ENCODE results near the gene WNT7B.

DNA sequence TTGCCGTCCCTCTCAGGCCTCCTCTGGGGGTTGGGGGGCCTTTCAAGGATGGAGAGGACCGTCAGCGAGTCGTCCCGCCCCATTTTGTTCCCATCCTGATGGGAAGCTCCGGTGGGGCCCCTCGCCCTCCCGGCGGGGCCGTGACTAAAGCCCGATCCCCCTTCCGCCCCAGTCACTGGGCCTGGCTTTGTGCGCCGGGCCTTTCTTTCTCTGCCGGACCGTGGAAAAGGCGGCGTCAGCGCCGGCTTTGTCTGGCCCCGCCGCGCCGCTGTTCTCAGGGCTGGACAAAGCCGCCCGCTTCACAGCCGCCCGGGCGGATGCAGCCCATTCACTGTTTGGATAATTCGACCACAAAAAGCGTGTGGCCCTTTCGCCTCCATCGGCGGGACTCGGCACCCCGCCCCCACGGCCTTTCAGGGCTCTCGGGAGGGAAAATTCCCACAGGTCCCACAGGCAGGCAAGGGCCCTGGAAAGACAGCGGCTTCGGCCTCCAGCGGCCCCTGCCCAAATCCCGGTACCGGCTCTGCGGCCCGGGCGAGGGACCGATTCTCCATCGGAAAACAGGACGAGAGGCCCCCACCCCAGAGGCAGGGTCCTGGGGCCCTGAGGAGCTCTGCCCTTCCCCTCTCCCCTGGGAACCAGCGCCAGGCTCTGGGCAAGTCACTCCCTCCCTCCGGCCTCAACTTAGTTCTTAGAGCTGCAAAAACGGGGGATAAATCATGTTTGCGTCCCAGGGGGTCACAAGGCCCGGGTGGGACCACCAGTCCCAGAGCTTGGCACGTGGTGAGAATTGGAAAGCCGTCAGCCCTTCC, 87.2 kb downstream of the WNT7B start:
- TF ChIP-seq GATA3 (IDR thresholded peaks at IDR 0.05; ENCODE audit: low read depth, low read length) (no peak), GATA2 (IDR thresholded peaks at IDR 0.05; ENCODE audit: low read depth, low read length) (no peak)

Data from SH-SY5Y (cell line).